ENCODE data around the gene GMCL2. TPM values are rescaled to one million over a fixed set of nuclear protein-coding genes. Genes with fewer than 3 reads are reported as not detected.
"Not testable (repeated sequence)": the region's sequence is repeated elsewhere in the genome, so short reads cannot be mapped to it uniquely, and the experiment has no call there.

The GMCL2 gene
- total RNA-seq, 2 experiments from 2014 or later = not detected

GRCh38 chr5:178229861-178230260 is 42.7 kb upstream of the GMCL2 start:
- peak overlapping the region; percentile 18 for H3K27ac Mint-ChIP-seq
- intact Hi-C loops (cut with micrococcal nuclease) = loop anchor here (10.0 kb wide), 1 partner anchor 325 kb away; no protein-coding TSS in a partner anchor
- peaks cover 49% of the 10 kb centered on the region for H3K4me1 Mint-ChIP-seq (ENCODE audit: low read depth)
- no peak for DNase-seq
- no peaks in the 10 kb centered on the region for H3K27me3 Mint-ChIP-seq
- ChIA-PET POLR2A (interaction anchor here (0.6 to 1.9 kb wide), 3 partner anchors 10 to 725 kb away, joined by 3 to 5 read pairs (median 5); no protein-coding TSS in a partner anchor), CTCF (interaction anchor here (1.4 kb wide), 1 partner anchor 26 kb away, joined by 5 read pairs; the partner anchor contains the start of gene HNRNPAB)
- peak overlapping the region; percentile 37 for H3K4me3 Mint-ChIP-seq
- H3K9me3 Mint-ChIP-seq = no peaks in the 10 kb centered on the region
- peaks cover 57% of the 10 kb centered on the region for H3K36me3 Mint-ChIP-seq

DNA sequence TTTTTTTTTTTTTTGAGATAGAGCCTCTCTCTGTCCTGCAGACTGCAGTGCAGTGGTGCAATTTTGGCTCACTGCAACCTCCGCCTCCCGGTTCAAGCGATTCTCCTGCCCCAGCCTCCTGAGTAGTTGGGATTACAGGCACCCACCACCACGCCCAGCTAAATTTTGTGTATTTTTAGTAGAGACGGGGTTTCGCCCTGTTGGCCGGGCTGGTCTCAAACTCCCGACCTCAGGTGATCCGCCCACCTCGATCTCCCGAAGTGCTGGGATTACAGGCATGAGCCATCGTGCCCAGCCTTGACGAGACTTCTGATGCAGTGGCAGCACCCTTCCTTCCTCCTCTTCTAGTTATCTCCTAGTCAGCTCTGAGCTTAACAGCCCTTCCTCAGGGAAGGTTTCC is 41.9 kb upstream of the GMCL2 start:
- CTCF ChIA-PET; H3K4me3 Mint-ChIP-seq; H3K27ac Mint-ChIP-seq; intact Hi-C loops (cut with micrococcal nuclease); POLR2A ChIA-PET; H3K27me3 Mint-ChIP-seq; H3K9me3 Mint-ChIP-seq; DNase-seq: not testable (repeated sequence)
- Mint-ChIP-seq H3K4me1 (ENCODE audit: low read depth) (peaks cover 48% of the 10 kb centered on the region), H3K36me3 (peaks cover 58% of the 10 kb centered on the region)

GRCh38 chr5:178228609-178229008 is 41.4 kb upstream of the GMCL2 start:
- ChIA-PET CTCF (no interaction called here), POLR2A (no interaction called here)
- Mint-ChIP-seq H3K4me1 (ENCODE audit: low read depth) (peaks cover 48% of the 10 kb centered on the region), H3K4me3 (no peak overlapping the region), H3K9me3 (no peaks in the 10 kb centered on the region), H3K27me3 (no peaks in the 10 kb centered on the region), H3K27ac (no peak overlapping the region), H3K36me3 (peaks cover 58% of the 10 kb centered on the region)
- intact Hi-C loops (cut with micrococcal nuclease) = no loop called here
- DNase-seq = no peak

GRCh38 chr5:178227929-178228328 is 40.8 kb upstream of the GMCL2 start:
- H3K4me3 Mint-ChIP-seq = no peak overlapping the region

GRCh38 chr5:178227138-178227659 is 40.0 kb upstream of the GMCL2 start:
- peaks cover 46% of the 10 kb centered on the region for H3K4me1 Mint-ChIP-seq (ENCODE audit: low read depth)
- DNase-seq = no peak
- ChIA-PET POLR2A (no interaction called here), CTCF (no interaction called here)
- H3K4me3 Mint-ChIP-seq = no peak overlapping the region
- intact Hi-C loops (cut with micrococcal nuclease) = no loop called here
- H3K9me3 Mint-ChIP-seq = no peaks in the 10 kb centered on the region
- H3K27me3 Mint-ChIP-seq = no peaks in the 10 kb centered on the region
- no peak overlapping the region for H3K27ac Mint-ChIP-seq
- H3K36me3 Mint-ChIP-seq = peaks cover 63% of the 10 kb centered on the region

More at GRCh38 chr5:178227929-178228328, 40.8 kb upstream of the GMCL2 start:
- no peak for DNase-seq
- intact Hi-C loops (cut with micrococcal nuclease) = no loop called here
- no peaks in the 10 kb centered on the region for H3K27me3 Mint-ChIP-seq
- no peak overlapping the region for H3K27ac Mint-ChIP-seq
- H3K36me3 Mint-ChIP-seq = peaks cover 62% of the 10 kb centered on the region
- CTCF ChIA-PET = no interaction called here
- H3K4me1 Mint-ChIP-seq (ENCODE audit: low read depth) = peaks cover 48% of the 10 kb centered on the region
- POLR2A ChIA-PET = no interaction called here
- no peaks in the 10 kb centered on the region for H3K9me3 Mint-ChIP-seq

GRCh38 chr5:178225174-178225573 is 38.0 kb upstream of the GMCL2 start:
- Mint-ChIP-seq H3K4me1 (ENCODE audit: low read depth) (peaks cover 37% of the 10 kb centered on the region), H3K4me3 (no peak overlapping the region), H3K36me3 (peaks cover 49% of the 10 kb centered on the region), H3K27ac (no peak overlapping the region), H3K9me3 (no peaks in the 10 kb centered on the region), H3K27me3 (no peaks in the 10 kb centered on the region)
- DNase-seq = no peak
- POLR2A ChIA-PET = interaction anchor here (0.6 kb wide), 1 partner anchor 1475 kb away, joined by 3 read pairs; no protein-coding TSS in a partner anchor
- intact Hi-C loops (cut with micrococcal nuclease) = no loop called here
- CTCF ChIA-PET = no interaction called here

DNA sequence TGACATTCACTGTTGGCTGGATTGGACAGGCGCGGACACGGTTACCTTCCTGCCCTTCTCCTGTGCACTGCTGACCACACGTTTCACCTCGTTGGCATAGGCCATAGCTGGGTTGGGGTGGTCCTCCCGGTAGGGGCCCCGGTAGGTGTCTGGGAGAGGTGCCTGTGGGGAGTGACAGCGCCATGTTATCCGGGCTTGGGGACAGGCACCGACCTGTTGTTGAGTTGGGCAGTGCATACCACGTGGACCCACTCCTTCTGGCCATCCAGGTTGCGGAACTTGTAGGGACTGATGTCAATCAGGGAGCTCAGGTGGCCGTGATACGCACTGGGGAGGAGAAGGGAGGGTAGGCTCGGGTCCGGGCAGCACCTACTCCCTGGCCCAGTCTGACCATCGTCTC is 37.2 kb upstream of the GMCL2 start:
- H3K36me3 Mint-ChIP-seq = peaks cover 44% of the 10 kb centered on the region
- H3K27me3 Mint-ChIP-seq = no peaks in the 10 kb centered on the region
- H3K4me1 Mint-ChIP-seq (ENCODE audit: low read depth) = peaks cover 31% of the 10 kb centered on the region
- no peak for DNase-seq
- H3K27ac Mint-ChIP-seq = no peak overlapping the region
- ChIA-PET POLR2A (interaction anchor here (0.6 kb wide), 1 partner anchor 1475 kb away, joined by 3 read pairs; no protein-coding TSS in a partner anchor), CTCF (no interaction called here)
- intact Hi-C loops (cut with micrococcal nuclease) = no loop called here
- no peaks in the 10 kb centered on the region for H3K9me3 Mint-ChIP-seq
- H3K4me3 Mint-ChIP-seq = no peak overlapping the region

GRCh38 chr5:178223828-178224335 is 36.7 kb upstream of the GMCL2 start:
- H3K9me3 Mint-ChIP-seq = no peaks in the 10 kb centered on the region
- intact Hi-C loops (cut with micrococcal nuclease) = no loop called here
- H3K4me3 Mint-ChIP-seq = no peak overlapping the region
- peaks cover 42% of the 10 kb centered on the region for H3K36me3 Mint-ChIP-seq
- ChIA-PET POLR2A (no interaction called here), CTCF (no interaction called here)
- peaks cover 26% of the 10 kb centered on the region for H3K4me1 Mint-ChIP-seq (ENCODE audit: low read depth)
- DNase-seq = no peak
- no peaks in the 10 kb centered on the region for H3K27me3 Mint-ChIP-seq
- H3K27ac Mint-ChIP-seq = no peak overlapping the region

DNA sequence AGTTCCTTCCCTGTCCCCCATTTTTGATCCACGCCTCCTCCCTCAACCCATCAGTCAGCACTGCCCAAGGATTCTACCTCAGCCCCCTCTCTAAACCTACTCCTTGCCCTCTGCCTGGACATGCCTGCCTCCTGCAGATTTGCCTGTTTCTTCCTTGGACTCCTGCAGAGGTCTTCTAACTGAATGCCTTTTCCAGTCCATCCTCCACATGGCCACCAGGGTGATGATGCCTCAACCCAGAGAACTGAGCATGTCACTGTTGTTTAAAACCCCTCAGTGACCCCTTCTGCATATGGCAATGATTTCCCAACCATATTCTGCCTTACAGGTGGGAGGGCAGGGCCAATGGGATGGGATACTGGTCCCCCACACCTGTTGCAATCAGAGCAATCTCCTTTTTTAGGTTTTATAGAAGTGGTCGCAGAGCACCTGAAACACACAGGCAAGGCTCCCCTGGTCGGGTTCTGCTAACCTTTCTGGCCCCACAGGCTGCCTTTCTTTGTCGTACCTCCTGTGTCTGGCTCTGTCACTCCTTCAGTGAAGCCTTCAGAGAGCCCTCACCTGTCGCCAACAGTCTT is 36.1 kb upstream of the GMCL2 start:
- Mint-ChIP-seq H3K4me3 (no peak overlapping the region), H3K4me1 (ENCODE audit: low read depth) (peaks cover 21% of the 10 kb centered on the region), H3K36me3 (peaks cover 43% of the 10 kb centered on the region), H3K27me3 (no peaks in the 10 kb centered on the region), H3K27ac (no peak overlapping the region), H3K9me3 (no peaks in the 10 kb centered on the region)
- ChIA-PET POLR2A (no interaction called here), CTCF (no interaction called here)
- DNase-seq = no peak
- intact Hi-C loops (cut with micrococcal nuclease) = no loop called here

DNA sequence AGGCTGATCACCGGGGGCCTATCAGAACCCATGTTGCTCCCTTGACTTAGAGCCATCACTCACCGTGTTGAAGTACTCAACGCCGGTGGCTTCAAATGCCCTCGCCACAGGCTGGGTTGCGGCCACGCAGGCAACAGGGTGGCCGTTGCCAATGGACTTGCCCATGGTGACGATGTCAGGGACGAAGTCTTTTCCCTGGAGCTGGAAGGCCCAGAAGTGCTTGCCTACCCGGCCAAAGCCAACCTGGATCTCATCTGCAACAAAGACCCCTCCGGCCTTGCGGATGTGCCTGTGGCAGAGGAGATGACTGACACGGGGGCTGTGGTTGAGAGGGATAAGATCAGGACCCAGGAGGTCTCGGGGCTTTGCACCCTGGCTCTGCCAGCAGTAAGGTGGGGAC is 35.1 kb upstream of the GMCL2 start:
- H3K27me3 Mint-ChIP-seq = no peaks in the 10 kb centered on the region
- H3K9me3 Mint-ChIP-seq = no peaks in the 10 kb centered on the region
- H3K4me1 Mint-ChIP-seq (ENCODE audit: low read depth) = peaks cover 12% of the 10 kb centered on the region
- peaks cover 35% of the 10 kb centered on the region for H3K36me3 Mint-ChIP-seq
- ChIA-PET CTCF (no interaction called here), POLR2A (interaction anchor here (1.6 kb wide), 1 partner anchor 9 kb away, joined by 9 read pairs; the partner anchor contains the start of gene PHYKPL)
- no peak overlapping the region for H3K27ac Mint-ChIP-seq
- intact Hi-C loops (cut with micrococcal nuclease) = no loop called here
- H3K4me3 Mint-ChIP-seq = no peak overlapping the region
- DNase-seq = no peak

GRCh38 chr5:178221853-178222252 is 34.7 kb upstream of the GMCL2 start:
- H3K36me3 Mint-ChIP-seq = peaks cover 31% of the 10 kb centered on the region
- CTCF ChIA-PET = no interaction called here
- H3K9me3 Mint-ChIP-seq = no peaks in the 10 kb centered on the region
- intact Hi-C loops (cut with micrococcal nuclease) = no loop called here
- peaks cover 9% of the 10 kb centered on the region for H3K4me1 Mint-ChIP-seq (ENCODE audit: low read depth)
- no peak overlapping the region for H3K27ac Mint-ChIP-seq
- no peak overlapping the region for H3K4me3 Mint-ChIP-seq
- DNase-seq = no peak
- no peaks in the 10 kb centered on the region for H3K27me3 Mint-ChIP-seq
- POLR2A ChIA-PET = interaction anchor here (1.6 kb wide), 1 partner anchor 10 kb away, joined by 9 read pairs; the partner anchor contains the start of gene PHYKPL

GRCh38 chr5:178221282-178221681 is 34.1 kb upstream of the GMCL2 start:
- peaks cover 32% of the 10 kb centered on the region for H3K36me3 Mint-ChIP-seq
- H3K27me3 Mint-ChIP-seq = no peaks in the 10 kb centered on the region
- peak overlapping the region; percentile 1 for H3K27ac Mint-ChIP-seq
- no peak overlapping the region for H3K4me3 Mint-ChIP-seq
- H3K4me1 Mint-ChIP-seq (ENCODE audit: low read depth) = peaks cover 8% of the 10 kb centered on the region
- intact Hi-C loops (cut with micrococcal nuclease) = no loop called here
- DNase-seq = no peak
- H3K9me3 Mint-ChIP-seq = no peaks in the 10 kb centered on the region
- POLR2A ChIA-PET = interaction anchor here (1.6 kb wide), 1 partner anchor 10 kb away, joined by 9 read pairs; the partner anchor contains the start of gene PHYKPL
- CTCF ChIA-PET = interaction anchor here (0.6 kb wide), 1 partner anchor 13 kb away, joined by 3 read pairs; no protein-coding TSS in a partner anchor

DNA sequence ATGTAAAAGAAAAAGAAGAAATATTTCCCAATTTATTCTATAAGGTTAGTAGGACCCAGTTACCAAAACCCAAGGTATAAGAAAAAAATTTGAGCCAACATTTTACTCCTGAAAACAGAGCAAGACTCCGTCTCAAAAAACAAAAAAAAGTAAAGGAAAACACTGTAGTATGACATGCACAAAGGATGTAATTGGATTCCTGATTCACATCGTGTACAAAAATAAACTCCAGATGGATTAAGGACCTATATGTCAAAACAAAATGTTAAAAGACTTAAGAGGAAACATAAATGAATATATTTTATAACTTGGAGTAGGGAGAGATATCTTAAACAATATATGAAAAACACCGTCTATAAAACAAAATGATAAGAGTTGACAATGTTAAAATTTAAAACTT is 31.7 kb upstream of the GMCL2 start:
- Mint-ChIP-seq H3K4me1 (ENCODE audit: low read depth) (peaks cover 13% of the 10 kb centered on the region), H3K4me3 (no peak overlapping the region), H3K9me3 (no peaks in the 10 kb centered on the region), H3K27me3 (no peaks in the 10 kb centered on the region), H3K36me3 (peaks cover 34% of the 10 kb centered on the region), H3K27ac (no peak overlapping the region)
- no peak for DNase-seq
- CTCF ChIA-PET = no interaction called here
- POLR2A ChIA-PET = no interaction called here
- intact Hi-C loops (cut with micrococcal nuclease) = no loop called here

All from activated CD4-positive, alpha-beta memory T cell treated with anti-CD3 and anti-CD28 coated beads for 36 hours (primary cell).